GM19240 (cell line): ENCODE results near the gene CCDC195.
"Not testable (repeated sequence)": the region's sequence is repeated elsewhere in the genome, so short reads cannot be mapped to it uniquely, and the experiment has no call there.

Experiments used
- DNase-seq: peaks from one replicate; pipeline ENCODE4 v3.0.0; 2011; ENCODE audit warnings: low spot score; ENCODE audit not compliant: insufficient read length

CCDC195 gene

DNA sequence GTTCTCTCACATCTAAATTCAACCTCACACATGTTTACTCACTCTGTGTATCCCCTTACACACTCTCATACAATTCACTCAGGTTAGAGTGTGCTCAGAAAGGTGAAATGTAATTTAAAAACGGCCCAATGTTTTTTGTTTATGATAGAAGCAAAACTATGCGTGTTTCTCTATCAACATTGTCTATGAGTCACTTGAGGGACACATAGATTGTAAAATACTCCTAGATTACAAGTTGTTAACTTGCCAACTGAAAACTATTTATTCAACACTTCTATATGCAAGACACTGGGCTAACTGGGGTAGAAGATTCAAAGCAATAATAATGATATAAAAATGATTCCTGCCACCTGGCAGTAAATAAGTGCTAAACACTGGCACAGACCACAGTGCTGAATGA is 24.6 kb downstream of the CCDC195 start:
- no peak for DNase-seq

DNA sequence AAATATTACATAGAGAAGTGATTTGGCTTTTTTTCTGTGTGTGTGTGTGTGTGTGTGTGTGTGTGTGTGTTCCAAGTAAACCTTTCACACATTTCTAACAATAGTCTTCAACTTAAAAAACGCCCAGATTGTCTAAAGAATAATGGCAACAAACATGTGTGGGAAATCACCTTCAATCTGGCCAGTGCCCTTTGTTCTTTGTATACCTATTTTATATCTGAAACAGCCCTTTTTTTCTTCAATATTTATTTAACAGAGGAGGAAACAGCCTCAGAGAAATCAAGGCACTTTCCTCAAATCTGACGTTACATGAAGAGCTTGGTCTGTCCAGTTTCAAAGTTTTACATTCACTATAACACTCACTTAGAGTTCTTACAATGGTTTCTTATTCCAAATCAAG is 25.3 kb downstream of the CCDC195 start:
- DNase-seq: no peak

DNA sequence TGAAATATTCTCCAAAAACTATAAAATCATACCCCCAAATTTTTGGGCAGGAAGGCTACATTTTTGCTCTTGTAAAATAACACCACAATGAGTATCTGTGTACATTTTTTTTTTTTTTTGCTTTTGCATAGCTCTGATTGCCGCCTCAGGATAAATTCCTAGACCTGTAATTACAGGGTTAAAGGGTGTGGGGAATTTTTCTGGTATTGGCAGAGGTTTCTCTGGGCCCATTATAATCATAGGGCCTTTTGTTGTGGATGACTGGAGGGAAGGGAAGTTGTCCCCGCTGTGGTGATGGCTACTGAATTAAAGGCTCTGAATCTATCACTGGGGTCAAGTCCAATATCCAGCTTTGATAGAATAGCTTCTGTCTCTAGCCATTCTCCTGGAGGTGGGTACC is 26.6 kb downstream of the CCDC195 start:
- no peak for DNase-seq

DNA sequence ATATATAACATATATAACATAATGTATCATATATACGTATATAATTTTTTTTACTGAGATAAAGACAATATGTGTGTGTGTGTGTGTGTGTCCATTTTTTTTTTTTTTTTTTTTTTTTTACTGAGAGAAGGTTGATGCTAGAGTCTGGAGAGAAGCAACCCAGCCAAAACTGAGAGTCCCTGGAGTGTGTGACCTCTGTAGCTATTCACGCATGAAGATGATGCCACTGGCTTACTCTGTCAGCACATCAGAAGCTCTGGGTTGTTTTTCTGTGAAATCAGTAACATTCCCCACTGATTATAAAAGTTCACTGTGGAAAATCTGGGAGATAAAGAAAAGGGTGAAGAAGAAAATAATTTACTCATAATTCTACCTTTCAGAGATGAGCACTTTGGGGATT is 27.2 kb downstream of the CCDC195 start:
- no peak for DNase-seq

DNA sequence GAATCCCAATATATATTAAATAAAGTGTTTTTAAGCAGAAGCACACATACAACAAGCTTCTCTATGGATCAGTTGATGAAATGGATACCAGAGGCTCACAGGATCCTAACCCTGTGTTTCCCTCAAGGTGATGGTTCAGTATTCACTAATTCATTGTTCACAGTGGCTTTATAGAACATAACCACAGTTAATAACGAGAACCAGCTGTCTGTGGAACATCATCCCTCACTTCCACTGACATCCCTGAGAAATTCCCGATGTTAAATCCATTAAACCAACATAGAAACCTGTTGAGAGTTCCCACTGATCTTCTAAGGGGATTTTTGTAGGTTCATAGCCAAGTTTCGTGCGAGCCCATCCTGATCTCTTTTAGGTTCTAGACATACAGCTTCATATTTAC is 29.0 kb downstream of the CCDC195 start:
- no peak for DNase-seq

DNA sequence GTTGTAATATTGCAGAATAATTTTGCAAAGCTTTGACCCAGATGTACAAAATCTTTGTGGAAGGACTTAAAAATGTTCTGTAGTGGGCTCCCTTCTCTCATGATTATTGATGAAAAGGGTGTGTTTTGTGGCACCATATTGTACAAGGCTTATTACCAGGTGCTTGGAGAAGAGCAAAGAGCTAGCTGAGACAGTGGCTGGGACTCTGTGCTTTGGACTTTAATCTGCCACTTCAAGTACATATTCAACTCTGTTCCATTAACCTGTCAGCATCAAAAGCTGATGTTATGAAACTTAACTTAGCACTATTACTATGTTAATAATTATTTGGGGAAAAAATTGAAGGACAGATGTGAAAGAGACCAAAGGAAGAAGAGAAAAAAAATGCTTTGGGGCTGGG is 31.0 kb downstream of the CCDC195 start:
- no peak for DNase-seq

DNA sequence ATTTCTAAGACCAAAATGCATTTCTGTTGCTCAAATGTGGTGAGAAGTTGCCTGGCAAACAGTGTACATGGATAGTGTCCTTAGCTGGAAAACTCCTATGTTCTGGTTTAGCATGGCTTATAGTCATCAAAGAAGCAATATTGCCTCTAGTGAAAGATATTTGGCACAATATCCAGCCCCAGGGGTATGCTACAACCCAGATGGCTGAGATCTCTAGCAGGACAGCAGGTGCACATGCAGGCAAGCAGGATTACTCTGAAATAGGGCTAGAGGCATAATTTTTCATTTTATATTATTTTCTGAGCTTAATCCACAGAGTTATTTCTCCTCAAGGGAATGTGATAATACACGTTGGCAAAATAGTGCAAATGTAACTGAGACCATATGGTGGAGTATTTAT is 34.0 kb downstream of the CCDC195 start:
- DNase-seq: no peak

DNA sequence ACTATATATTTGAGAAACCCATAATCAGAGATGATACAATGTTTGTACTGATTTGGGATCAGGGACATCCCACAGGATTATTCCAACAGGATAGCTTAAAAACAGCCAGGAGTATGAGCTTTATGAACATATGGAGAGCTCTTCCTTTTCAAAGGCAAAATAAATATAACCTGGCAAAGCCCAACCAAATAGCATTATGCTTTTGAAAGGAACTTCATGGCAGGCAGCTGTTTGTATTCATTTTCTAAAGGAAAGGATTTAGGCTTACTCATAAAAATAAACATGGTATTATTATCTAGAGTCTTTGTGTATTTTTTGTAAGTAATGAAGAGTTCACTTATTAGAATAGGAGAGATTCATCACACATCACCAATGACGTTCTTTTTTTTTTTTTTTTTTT is 44.4 kb downstream of the CCDC195 start:
- DNase-seq: no peak

DNA sequence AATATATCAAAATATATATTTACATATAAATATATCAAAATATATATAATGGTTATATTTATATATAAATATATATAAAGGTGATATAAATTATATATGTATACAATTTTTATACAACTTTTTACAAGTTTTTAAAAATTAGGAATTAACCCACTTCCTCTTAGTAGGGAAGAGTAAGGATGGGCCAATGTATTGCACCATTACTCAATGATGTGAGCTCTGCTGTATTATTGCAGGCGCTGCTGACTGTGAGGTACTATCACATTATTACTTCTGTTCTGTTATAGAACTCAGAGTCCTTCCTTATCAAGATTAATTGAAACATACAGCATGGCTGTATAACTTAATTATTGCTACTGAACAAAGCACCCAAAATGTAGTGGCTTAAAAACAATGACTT is 46.0 kb downstream of the CCDC195 start:
- DNase-seq: no peak

DNA sequence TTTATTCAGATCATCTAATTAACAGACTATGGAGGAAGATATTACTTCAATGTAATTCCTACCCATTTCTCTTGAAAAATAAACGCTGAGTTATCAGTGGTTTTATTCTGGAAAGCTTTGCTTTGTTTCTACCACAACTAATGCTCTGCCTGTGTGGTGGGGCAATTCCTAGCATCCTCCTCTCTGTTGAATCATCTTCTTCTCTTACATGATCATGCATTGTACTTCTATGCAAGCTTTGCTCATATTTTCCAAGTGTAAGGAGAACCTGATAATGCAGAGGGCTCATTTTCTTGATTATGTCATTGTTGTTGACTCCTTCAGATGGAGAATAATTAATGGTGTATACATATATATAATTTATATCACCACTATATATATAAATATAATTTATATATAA is 46.7 kb downstream of the CCDC195 start:
- DNase-seq: no peak

DNA sequence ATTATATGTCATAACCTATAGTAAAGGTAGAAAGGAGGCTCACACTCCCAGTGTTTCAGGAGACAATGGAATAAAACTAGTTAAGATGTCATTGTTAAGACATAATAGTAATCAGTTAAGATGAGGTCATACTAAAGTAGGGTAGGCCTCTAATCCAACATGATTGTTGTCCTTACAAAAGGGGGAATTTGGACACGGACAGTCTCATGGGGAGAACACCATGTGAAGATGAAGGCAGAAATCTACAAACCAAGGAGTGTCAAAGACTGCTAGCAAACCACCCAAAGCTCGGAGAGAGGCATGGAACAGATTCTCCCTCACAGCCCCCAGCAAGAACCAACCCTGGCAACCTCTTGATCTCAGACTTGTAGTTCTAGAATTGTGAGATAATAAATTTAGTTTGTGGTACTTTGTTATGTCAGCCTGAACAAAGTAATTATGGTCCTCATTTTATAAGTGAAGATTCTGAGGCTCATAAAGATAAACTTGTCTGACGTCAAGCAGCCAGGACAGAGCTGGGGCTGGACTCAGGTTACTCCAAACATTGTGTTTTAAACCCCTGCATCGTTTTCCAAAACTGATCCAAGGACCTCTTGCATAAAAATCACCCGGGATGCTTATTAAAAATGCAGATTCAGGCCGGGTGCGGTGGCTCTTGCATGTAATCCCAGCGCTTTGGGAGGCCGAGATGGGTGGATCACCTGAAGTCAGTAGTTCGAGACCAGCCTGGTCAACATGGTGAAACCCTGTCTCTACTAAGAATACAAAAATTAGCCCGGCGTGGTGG is 47.8 kb downstream of the CCDC195 start:
- no peak for DNase-seq

DNA sequence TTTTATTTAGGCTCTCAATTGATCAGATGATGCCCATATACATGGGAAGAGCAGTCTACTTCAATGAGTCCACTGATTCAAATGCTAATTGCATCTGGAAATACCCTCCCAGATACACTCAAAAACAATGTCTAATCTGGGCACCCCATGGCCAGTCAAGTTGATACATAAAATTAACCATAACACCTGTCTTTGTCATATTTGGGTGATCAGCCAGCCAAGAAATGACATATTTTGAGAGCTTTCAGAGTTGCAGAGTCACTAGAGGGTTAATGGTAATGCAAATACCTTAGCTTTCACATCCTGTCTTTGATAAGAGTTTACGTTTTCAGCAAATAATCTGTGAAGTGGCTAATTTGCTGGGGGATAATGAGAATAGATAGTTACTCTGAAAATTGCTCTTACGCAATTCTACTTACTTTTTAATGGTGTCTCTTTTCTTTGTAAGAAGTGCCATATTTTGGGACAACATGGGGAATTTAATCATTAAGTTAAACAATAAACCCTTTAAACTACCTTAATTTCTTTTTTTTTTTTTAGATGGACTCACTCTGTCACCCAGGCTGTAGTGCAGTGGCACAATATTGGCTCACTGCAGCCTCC is 49.1 kb downstream of the CCDC195 start:
- peak; percentile 19 for DNase-seq

DNA sequence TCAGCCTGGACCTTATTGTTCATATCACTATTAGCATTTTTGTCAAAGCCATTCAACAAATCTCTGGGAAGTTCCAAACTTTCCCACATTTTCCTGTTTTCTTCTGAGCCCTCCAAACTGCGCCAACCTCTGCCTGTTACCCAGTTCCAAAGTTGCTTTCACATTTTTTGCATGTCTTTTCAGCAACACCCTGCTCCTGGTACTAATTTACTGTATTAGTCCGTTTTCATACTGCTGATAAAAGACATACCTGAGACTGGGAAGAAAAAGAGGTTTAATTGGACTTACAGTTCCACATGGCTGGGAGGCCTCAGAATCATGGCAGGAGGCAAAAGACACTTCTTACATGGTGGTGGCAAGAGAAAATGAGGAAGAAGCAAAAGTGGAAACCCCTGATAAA is 52.8 kb downstream of the CCDC195 start:
- DNase-seq: not testable (repeated sequence)

DNA sequence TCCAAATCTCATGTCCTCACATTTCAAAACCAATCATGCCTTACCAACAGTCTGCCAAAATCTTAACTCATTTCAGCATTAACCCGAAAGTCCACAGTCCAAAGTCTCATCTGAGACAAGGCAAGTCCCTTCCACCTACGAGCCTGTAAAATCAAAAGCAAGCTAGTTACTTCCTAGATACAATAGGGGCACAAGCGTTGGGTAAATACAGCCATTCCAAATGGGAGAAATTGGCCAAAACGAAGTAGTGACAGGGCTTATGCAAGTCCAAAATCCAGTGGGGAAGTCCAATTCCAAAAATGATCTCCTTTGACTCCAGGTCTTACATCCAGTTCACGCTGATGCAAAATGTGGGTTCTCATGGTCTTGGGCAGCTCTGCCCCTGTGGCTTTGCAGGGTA is 54.5 kb downstream of the CCDC195 start:
- DNase-seq: not testable (repeated sequence)

DNA sequence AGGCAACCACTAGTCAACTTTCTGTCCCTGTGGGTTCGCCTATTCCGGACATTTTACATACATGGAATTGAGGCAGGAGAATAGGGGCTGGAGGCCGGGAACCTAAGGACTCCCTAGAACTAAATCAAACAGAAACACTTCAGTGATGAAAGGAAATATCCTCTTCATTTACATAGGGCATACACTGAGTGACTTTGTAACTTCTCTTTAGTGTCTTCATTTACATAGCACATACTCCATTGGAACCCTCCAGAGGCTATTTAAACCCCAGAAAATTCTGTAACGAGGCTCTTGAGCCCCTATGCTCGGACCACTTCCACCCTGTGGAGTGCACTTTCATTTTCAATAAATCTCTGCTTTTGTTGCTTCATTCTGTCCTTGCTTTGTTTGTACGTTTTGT is 56.5 kb downstream of the CCDC195 start:
- no peak for DNase-seq

DNA sequence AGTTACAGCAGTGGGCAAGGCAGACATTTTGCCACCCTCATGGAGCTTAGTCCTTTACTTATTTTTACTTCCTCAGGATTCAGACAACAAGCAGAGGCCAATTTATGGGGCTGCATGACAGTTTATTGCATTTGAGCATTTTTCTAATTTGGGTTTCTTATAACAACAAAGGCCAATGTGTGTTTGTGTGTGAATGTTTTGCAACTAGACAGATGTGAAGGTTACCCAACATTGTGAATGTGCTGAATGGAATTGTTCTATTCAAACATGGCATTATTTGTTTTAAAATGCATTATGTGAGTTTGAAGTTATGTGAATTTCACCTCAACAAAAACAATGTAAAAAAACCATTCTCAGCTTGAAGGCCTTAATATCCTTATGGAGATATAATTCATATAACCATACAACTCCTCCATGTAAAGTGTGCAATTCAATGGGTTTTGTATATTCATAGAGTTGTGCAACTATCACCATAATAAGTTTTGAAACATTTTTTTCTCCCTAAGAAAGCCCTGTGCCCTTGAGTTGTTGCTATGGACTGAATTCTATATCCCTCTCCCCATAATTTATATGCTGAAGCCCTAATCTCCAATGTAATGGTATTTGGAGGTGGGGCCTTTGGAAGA is 57.3 kb downstream of the CCDC195 start:
- no peak for DNase-seq

DNA sequence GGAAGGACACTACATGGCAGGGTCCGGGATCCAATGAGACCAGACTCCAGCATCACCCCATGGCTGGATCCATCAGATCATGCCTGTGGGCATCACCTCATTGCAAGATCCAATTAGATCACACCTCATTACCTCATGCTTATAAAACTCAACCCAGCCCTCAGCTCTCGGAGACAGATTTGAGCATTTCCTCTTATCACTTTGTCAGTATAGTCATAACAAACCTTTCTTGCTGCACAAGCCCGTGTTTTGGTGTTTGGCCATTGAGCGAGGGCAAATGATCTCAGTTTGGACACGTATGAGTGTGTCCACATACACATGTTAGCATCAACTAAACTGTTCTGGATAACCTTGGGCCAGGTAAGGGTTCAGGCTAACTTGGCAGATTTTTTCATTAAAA is 58.8 kb downstream of the CCDC195 start:
- no peak for DNase-seq

DNA sequence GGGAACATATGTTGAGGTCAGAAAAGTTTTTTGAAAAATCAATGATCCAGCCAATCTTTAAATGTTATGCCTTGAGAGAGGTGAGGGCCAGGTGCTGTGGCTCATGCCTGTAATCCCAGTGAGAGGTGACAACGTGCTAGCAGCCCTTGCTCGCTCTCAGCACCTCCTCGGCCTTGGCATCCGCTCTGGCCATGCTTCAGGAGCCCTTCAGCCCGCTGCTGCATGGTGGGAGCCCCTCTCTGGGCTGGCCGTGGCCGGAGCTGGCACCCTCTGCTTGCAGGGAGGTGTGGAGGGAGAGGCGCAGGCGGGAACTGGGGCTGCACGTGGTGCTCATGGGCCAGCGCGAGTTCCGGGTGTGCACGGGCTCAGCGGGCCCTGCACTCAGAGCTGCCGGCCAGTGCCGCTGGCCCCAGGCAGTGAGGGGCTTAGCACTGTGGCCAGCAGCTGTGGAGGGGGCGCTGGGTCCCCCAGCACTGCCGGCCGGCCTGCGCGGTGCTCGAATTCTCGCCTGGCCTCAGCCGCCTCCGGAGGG is 61.1 kb downstream of the CCDC195 start:
- no peak for DNase-seq
